Ascending aorta (tissue), 2 donors: ENCODE results near the gene OR1I1. TPM values are rescaled to one million over a fixed set of nuclear protein-coding genes. Genes with fewer than 3 reads are reported as not detected.

Source experiments
- DNase-seq, 2 donors: peaks; one replicate each; pipeline ENCODE4 v3.0.0-alpha.2; 2019; ENCODE audit warnings: low spot score in 2 of 2
- H3K27ac ChIP-seq, 2 donors: fragments of 200-600 bp; sonication (generic); one replicate each; pipeline ENCODE4 v1.5.1; 2016 to 2017; ENCODE audit warnings: mild to moderate bottlenecking in 1 of 2
- H3K27me3 ChIP-seq: fragments of 200-600 bp; sonication (generic); one replicate; pipeline ENCODE4 v1.5.1; 2017
- H3K36me3 ChIP-seq, 2 donors: fragments of 200-600 bp; sonication (generic); one replicate each; pipeline ENCODE4 v1.5.1; 2016
- H3K4me1 ChIP-seq, 2 donors: fragments of 200-600 bp; sonication (generic); one replicate each; pipeline ENCODE4 v1.5.1; 2016 to 2017; ENCODE audit warnings: mild to moderate bottlenecking in 1 of 2
- H3K4me3 ChIP-seq, 2 donors: fragments of 200-600 bp; sonication (generic); one replicate each; pipeline ENCODE4 v1.5.1; 2016 to 2017; ENCODE audit warnings: mild to moderate bottlenecking in 1 of 2
- H3K9me3 ChIP-seq, 2 donors: fragments of 200-600 bp; sonication (generic); one replicate each; pipeline ENCODE4 v1.5.1; 2016
- CTCF ChIP-seq, 3 experiments: fragments of 200-600 bp in 2 of 3; fragments of 450-650 bp in 1 of 3; sonication (generic) in 2 of 3; IDR thresholded peaks; one replicate each; pipeline ENCODE4 v1.5.1; 2016 to 2019; ENCODE audit warnings: antibody characterized with exemption in 3 of 3, mild to moderate bottlenecking in 1 of 3, moderate library complexity in 1 of 3
- intact Hi-C: fragments of 100-400 bp; cut with DNase I; formaldehyde crosslinking; loops from one replicate; pipeline ENCODE4 v1.15.1; 2023
- total RNA-seq: library from RNA; depleted of rRNA; stranded (reverse); fragments of >200 nt; gene quantifications from one replicate; pipeline ENCODE4 v1.1.0, GENCODE V29; 2016

The OR1I1 gene
- total RNA-seq, 1 donor from 2014 or later: not detected

GRCh38 chr19:15108145-15108844 is 26.3 kb downstream of the OR1I1 start:
- H3K9me3 ChIP-seq: peaks cover 0 to 16% of the 10 kb centered on the region in 2 donors
- H3K27me3 ChIP-seq: no peaks in the 10 kb centered on the region
- intact Hi-C loops: loop anchor here (5.0 kb wide), 4 partner anchors 224 to 729 kb away; partner anchors contain the start of gene BRD4
- H3K36me3 ChIP-seq: peaks cover 36 to 44% of the 10 kb centered on the region in 2 donors
- no peak for DNase-seq
- H3K27ac ChIP-seq: peak overlapping the region; percentile 92 to 97
- peaks cover 4 to 10% of the 10 kb centered on the region in 2 donors for H3K4me1 ChIP-seq
- H3K4me3 ChIP-seq: peak overlapping the region; percentile 84 to 95
- TF ChIP-seq CTCF (IDR thresholded peaks at IDR 0.05): no peak

- peak overlapping the region in 1 of 2 donors; percentile 95 for H3K4me3 ChIP-seq
- peak overlapping the region; percentile 92 to 97 for H3K27ac ChIP-seq
- H3K27me3 ChIP-seq: no peaks in the 10 kb centered on the region
- no peak for DNase-seq
- H3K4me1 ChIP-seq: peaks cover 4 to 10% of the 10 kb centered on the region in 2 donors
- H3K9me3 ChIP-seq: peaks cover 0 to 8% of the 10 kb centered on the region in 2 donors
- intact Hi-C loops: loop anchor here (5.0 kb wide), 4 partner anchors 223 to 728 kb away; partner anchors contain the start of gene BRD4
- no peak for TF ChIP-seq CTCF (IDR thresholded peaks at IDR 0.05)
- H3K36me3 ChIP-seq: peaks cover 40 to 52% of the 10 kb centered on the region in 2 donors
Observed at GRCh38 chr19:15108845-15109767, 27.1 kb downstream of the OR1I1 start.

- DNase-seq: no peak
- Histone ChIP-seq H3K4me3 (no peak overlapping the region), H3K36me3 (peaks cover 42 to 55% of the 10 kb centered on the region in 2 donors), H3K27me3 (no peaks in the 10 kb centered on the region), H3K9me3 (no peaks in the 10 kb centered on the region), H3K27ac (no peak overlapping the region), H3K4me1 (peaks cover 4 to 10% of the 10 kb centered on the region in 2 donors)
- intact Hi-C loops: loop anchor here (5.0 kb wide), 4 partner anchors 222 to 727 kb away; partner anchors contain the start of gene BRD4
- TF ChIP-seq CTCF (IDR thresholded peaks at IDR 0.05): no peak
Observed at GRCh38 chr19:15109768-15110417, 27.9 kb downstream of the OR1I1 start.

GRCh38 chr19:15110418-15110815 is 28.4 kb downstream of the OR1I1 start:
- intact Hi-C loops: no loop called here
- Histone ChIP-seq H3K36me3 (peaks cover 47 to 60% of the 10 kb centered on the region in 2 donors), H3K4me1 (peaks cover 4 to 10% of the 10 kb centered on the region in 2 donors), H3K27ac (peak overlapping the region in 1 of 2 donors; percentile 21), H3K27me3 (no peaks in the 10 kb centered on the region), H3K9me3 (no peaks in the 10 kb centered on the region), H3K4me3 (no peak overlapping the region)
- no peak for DNase-seq
- no peak for TF ChIP-seq CTCF (IDR thresholded peaks at IDR 0.05)

- H3K36me3 ChIP-seq: peaks cover 52 to 73% of the 10 kb centered on the region in 2 donors
Observed at GRCh38 chr19:15111758-15112157, 29.7 kb downstream of the OR1I1 start.

More at GRCh38 chr19:15111758-15112157, 29.7 kb downstream of the OR1I1 start:
- intact Hi-C loops: no loop called here
- Histone ChIP-seq H3K4me3 (no peak overlapping the region), H3K27ac (no peak overlapping the region), H3K4me1 (peaks cover 4 to 8% of the 10 kb centered on the region in 2 donors), H3K27me3 (no peaks in the 10 kb centered on the region), H3K9me3 (no peaks in the 10 kb centered on the region)
- no peak for DNase-seq
- no peak for TF ChIP-seq CTCF (IDR thresholded peaks at IDR 0.05)
